HepG2 (cell line): ENCODE measurements around the gene LYPD1. TPM values are rescaled to one million over a fixed set of nuclear protein-coding genes. Genes with fewer than 3 reads are reported as not detected.

Source experiments
- ATAC-seq: fragments of 200-7000 bp; cut with Tn5 transposase; 3 replicates; pipeline ENCODE4 v1.9.1; 2020; ENCODE audit warnings: mild to moderate bottlenecking, moderate library complexity
- BruUV-seq: library from RNA; stranded (reverse); fragments of 400-500 nt; replicated peaks from 2 replicates; lab custom pipeline; 2021; lab: Mats Ljungman, UMichigan
- CTCF ChIA-PET: fragments of 300-600 bp; formaldehyde crosslinking; extraction: SDS; loops from one replicate; lab custom pipeline; 2021; ENCODE audit warnings: low total read pairs, inconsistent platforms, low intra/inter-chr PET ratio; lab: Yijun Ruan, JAX
- POLR2A ChIA-PET: fragments of 350-600 bp; sonication (Branson Sonifier 250); formaldehyde crosslinking; loops from one replicate; lab custom pipeline; 2020; ENCODE audit warnings: antibody characterized with exemption, inconsistent platforms; lab: Yijun Ruan, JAX
- DNase-seq: peaks from one replicate; pipeline ENCODE4 v3.0.0-alpha.2; 2015; ENCODE audit warnings: low spot score
- FAIRE-seq: peaks from 3 replicates; lab custom pipeline; 2011; peaks lifted over from hg19 to GRCh38; lab: Jason Lieb, UNC
- H2AFZ ChIP-seq: one replicate; pipeline ENCODE4 v1.6.1; 2011; ENCODE audit warnings: low read length, inconsistent platforms
- H3K27ac ChIP-seq: fragments of 300-600 bp; 3 replicates; pipeline ENCODE4 v1.8.0; 2011; ENCODE audit warnings: mixed run types, mild to moderate bottlenecking, mixed read lengths, low read length, inconsistent platforms; ENCODE audit not compliant: insufficient read depth; ENCODE audit errors: extremely low read length
- H3K27me3 ChIP-seq, 2 experiments: fragments of 200-600 bp in 1 of 2; 2 replicates in 1 of 2; 3 replicates in 1 of 2; pipeline versions ENCODE4 v1.6.0 to v1.8.0; 2011; ENCODE audit warnings: low read length in 2 of 2, mild to moderate bottlenecking in 2 of 2, moderate library complexity in 2 of 2, inconsistent platforms in 1 of 2; ENCODE audit not compliant: insufficient read depth in 2 of 2, control insufficient read depth in 1 of 2
- H3K36me3 ChIP-seq, 2 experiments: fragments of 200-600 bp in 1 of 2; replicated peaks in 1 of 2; 2 replicates in 1 of 2; 3 replicates in 1 of 2; pipeline versions ENCODE4 v1.5.1 to v1.8.0; 2011; ENCODE audit warnings: low read length in 2 of 2, inconsistent platforms in 1 of 2; ENCODE audit not compliant: insufficient read depth in 2 of 2, control insufficient read depth in 1 of 2
- H3K4me1 ChIP-seq: 2 replicates; pipeline ENCODE4 v1.5.1; 2012; ENCODE audit warnings: low read length, inconsistent platforms; ENCODE audit not compliant: insufficient read depth
- H3K4me2 ChIP-seq: 2 replicates; pipeline ENCODE4 v1.6.0; 2011; ENCODE audit warnings: low read depth, low read length, inconsistent platforms
- H3K4me3 ChIP-seq, 3 experiments: fragments of 200-600 bp in 1 of 3; sonication (generic), shearing (Covaris generic) in 1 of 3; replicated peaks in 1 of 3; 2 replicates each; pipeline ENCODE4 v1.5.1; 2011 to 2016; ENCODE audit warnings: low read length in 3 of 3, inconsistent platforms in 2 of 3, low read depth in 2 of 3, mild to moderate bottlenecking in 2 of 3, control low read depth in 1 of 3, mixed read lengths in 1 of 3; ENCODE audit not compliant: insufficient read depth in 1 of 3
- H3K79me2 ChIP-seq: one replicate; pipeline ENCODE4 v1.6.1; 2011; ENCODE audit warnings: low read length, inconsistent platforms; ENCODE audit not compliant: insufficient read depth
- H3K9ac ChIP-seq: 2 replicates; pipeline ENCODE4 v1.6.0; 2011; ENCODE audit warnings: mild to moderate bottlenecking, low read depth, low read length, inconsistent platforms; ENCODE audit not compliant: insufficient read depth
- H3K9me3 ChIP-seq: 2 replicates; pipeline ENCODE4 v1.5.1; 2012; ENCODE audit warnings: mild to moderate bottlenecking, low read length
- H4K20me1 ChIP-seq: 2 replicates; pipeline ENCODE4 v1.6.0; 2011; ENCODE audit warnings: inconsistent platforms, mild to moderate bottlenecking, low read length, moderate library complexity; ENCODE audit not compliant: insufficient read depth
- CREB1 ChIP-seq, 2 experiments: fragments of 450-650 bp in 1 of 2; IDR thresholded peaks; 2 replicates each; pipeline ENCODE4 v1.6.1; 2016 to 2017; ENCODE audit warnings: control low read depth in 1 of 2, mild to moderate bottlenecking in 1 of 2, missing compliant biosample characterization in 1 of 2, missing genetic modification characterization in 1 of 2
- HOXD1 ChIP-seq: sonication (generic); formaldehyde crosslinking; IDR thresholded peaks from 2 replicates; pipeline ENCODE4 v1.5.0; 2020; ENCODE audit warnings: missing genetic modification reagents
- KAT2B ChIP-seq: fragments of 150-350 bp; IDR thresholded peaks from 2 replicates; pipeline ENCODE4 v1.6.1; 2014; ENCODE audit warnings: low read depth, low read length, borderline replicate concordance
- NPAS2 ChIP-seq: sonication (generic); formaldehyde crosslinking; IDR thresholded peaks from 2 replicates; pipeline ENCODE4 v1.8.0; 2022; ENCODE audit warnings: mild to moderate bottlenecking, missing genetic modification reagents, borderline replicate concordance
- SMAD3 ChIP-seq: sonication (generic); formaldehyde crosslinking; IDR thresholded peaks from 2 replicates; pipeline ENCODE4 v1.4.0; 2020; ENCODE audit warnings: missing genetic modification reagents
- ZNF30 ChIP-seq: sonication (generic); formaldehyde crosslinking; IDR thresholded peaks from 2 replicates; pipeline ENCODE4 v1.5.0; 2020; ENCODE audit warnings: mild to moderate bottlenecking, missing genetic modification reagents
- ZNF564 ChIP-seq: sonication (generic); formaldehyde crosslinking; IDR thresholded peaks from 2 replicates; pipeline ENCODE4 v1.8.1; 2023; ENCODE audit warnings: mild to moderate bottlenecking, missing genetic modification reagents
- ZNF629 ChIP-seq: sonication (generic); formaldehyde crosslinking; conservative IDR thresholded peaks from 2 replicates; pipeline ENCODE4 v1.5.0; 2020; ENCODE audit warnings: missing genetic modification reagents
- ZNF761 ChIP-seq: sonication (generic); formaldehyde crosslinking; conservative IDR thresholded peaks from 2 replicates; pipeline ENCODE4 v1.4.0; 2020; ENCODE audit warnings: mild to moderate bottlenecking, missing genetic modification reagents
- ZNF781 ChIP-seq: sonication (generic); formaldehyde crosslinking; IDR thresholded peaks from 2 replicates; pipeline ENCODE4 v1.5.1; 2020; ENCODE audit warnings: borderline replicate concordance, mild to moderate bottlenecking, missing genetic modification reagents; ENCODE audit errors: not compliant biosample characterization
- WGBS: methylation state at CpG from one replicate; pipeline ENCODE4 v1.1.6; 2017; ENCODE audit warnings: low lambda C conversion rate; 5-methylcytosine and 5-hydroxymethylcytosine counted together
- in situ Hi-C: cut with HindIII; loops from 2 replicates; pipeline ENCODE4 v1.10.0; 2017; ENCODE audit warnings: low pct_unique_long_range_greater_than_20kb; ENCODE audit not compliant: extremely low pct_ligation_motif_present
- intact Hi-C: fragments of 100-400 bp; cut with micrococcal nuclease; formaldehyde crosslinking; loops from one replicate; pipeline ENCODE4 v1.10.0; 2022; ENCODE audit not compliant: unreplicated experiment
- polyA plus RNA-seq, 8 experiments: library from polyadenylated mRNA; depleted of rRNA in 3 of 8; stranded (reverse) in 7 of 8; unstranded in 1 of 8; fragments of >200 nt; fragmentation: Illumina TruSeq in 4 of 8; extraction: Trizol in 4 of 8; gene quantifications; 2 replicates each; pipeline versions ENCODE4 v1.2.1 to v1.2.3, GENCODE V29; 2011 to 2016; ENCODE audit warnings: low read depth in 4 of 8, missing spikeins in 1 of 8, mixed read lengths in 1 of 8; ENCODE audit not compliant: insufficient read depth in 1 of 8
- total RNA-seq, 5 experiments: library from RNA; depleted of rRNA; stranded (reverse); fragments of >200 nt; fragmentation: Illumina TruSeq; extraction: Trizol; gene quantifications; 2 replicates each; pipeline ENCODE4 v1.2.3, GENCODE V29; 2016; ENCODE audit warnings: low read depth in 1 of 5
- TF ChIP-seq, protein P1 (sequence below): IDR thresholded peaks from 2 replicates; pipeline ENCODE4 v1.6.1; 2016; ENCODE audit warnings: low read depth, missing genetic modification reagents, missing compliant biosample characterization
- TF ChIP-seq, protein P2 (sequence below): sonication (generic); formaldehyde crosslinking; conservative IDR thresholded peaks from 2 replicates; pipeline ENCODE4 v1.8.0; 2022; ENCODE audit warnings: mild to moderate bottlenecking, moderate library complexity, missing genetic modification reagents

The LYPD1 gene
- total and polyA plus RNA-seq, 2 of the 13 experiments (the other 11 are each of a cell fraction or from before 2014, with no cell fraction given), result not detected

DNA sequence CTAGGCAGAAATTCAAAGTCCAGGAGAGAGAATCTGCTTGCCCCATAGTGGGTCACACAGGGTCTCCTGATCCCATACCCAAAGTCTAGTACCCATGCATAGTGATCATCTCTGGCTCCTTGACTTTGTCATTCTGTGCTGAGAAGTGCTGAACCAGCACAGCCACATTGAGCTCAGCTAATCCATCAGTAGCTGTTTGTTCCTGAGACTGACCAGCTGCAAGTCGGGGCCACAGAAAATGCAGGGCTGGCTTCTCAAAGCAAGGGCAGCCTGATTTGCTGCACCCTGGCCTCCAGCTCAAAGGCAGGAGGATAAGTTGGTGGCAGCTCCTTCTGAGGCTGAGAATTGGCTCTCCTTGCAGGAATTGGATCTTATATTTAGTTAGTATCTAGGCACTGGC, 72.2 kb downstream of the LYPD1 start:
- no TSS peak for BruUV-seq
- H4K20me1 ChIP-seq, result no peaks in the 10 kb centered on the region
- peaks cover 24% of the 10 kb centered on the region; the same call in 1 of the 2 replicates for H3K9me3 ChIP-seq
- ChIA-PET POLR2A (no interaction called here), CTCF (no interaction called here)
- in situ Hi-C loops, result no loop called here
- WGBS, result 50% methylated on average over 1 of the region's 1 CpG
- H3K4me2 ChIP-seq, result no peak overlapping the region
- no peaks in the 10 kb centered on the region for H3K36me3 ChIP-seq
- no peak for TF ChIP-seq ZNF761 (CRISPR knock-in tag)
- 0 out of 2 replicates have a peak, but pooled peaks have one; percentile 4 for TF ChIP-seq ZNF564
- no peak overlapping the region for H2AFZ ChIP-seq
- H3K27ac ChIP-seq, result no peak overlapping the region
- no peak overlapping the region for H3K9ac ChIP-seq
- no peaks in the 10 kb centered on the region for H3K4me1 ChIP-seq
- no peak overlapping the region for H3K4me3 ChIP-seq
- no peak for DNase-seq
- no peaks in the 10 kb centered on the region for H3K27me3 ChIP-seq
- ATAC-seq, result no peak
- intact Hi-C loops, result no loop called here
- H3K79me2 ChIP-seq, result no peaks in the 10 kb centered on the region
- FAIRE-seq, result no peak

DNA sequence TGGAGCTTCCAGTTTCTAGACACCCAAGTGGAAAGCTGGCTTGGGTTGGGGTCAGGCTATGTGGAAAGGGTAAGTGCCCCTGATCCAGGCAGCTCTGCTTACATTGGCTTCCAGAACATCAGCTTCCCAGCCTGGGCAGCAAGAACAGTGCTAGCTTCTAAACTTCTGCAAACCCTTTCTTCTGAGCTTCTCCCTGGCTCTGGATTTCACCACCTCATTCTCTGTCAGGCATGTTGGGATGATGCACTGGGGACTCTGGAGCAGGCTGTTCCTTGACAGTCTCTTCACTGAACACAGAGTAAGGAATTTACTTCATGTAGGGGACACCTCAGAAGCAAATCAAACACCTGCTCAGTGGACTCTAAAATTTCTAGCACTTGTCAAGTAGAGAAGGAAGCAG, 72.8 kb downstream of the LYPD1 start:
- Histone ChIP-seq H3K27me3 (no peaks in the 10 kb centered on the region), H3K4me3 (no peak overlapping the region), H4K20me1 (no peaks in the 10 kb centered on the region), H3K9ac (no peak overlapping the region), H3K4me1 (no peaks in the 10 kb centered on the region), H3K4me2 (no peak overlapping the region), H3K79me2 (no peaks in the 10 kb centered on the region), H2AFZ (no peak overlapping the region), H3K9me3 (peaks cover 24% of the 10 kb centered on the region; the same call in 1 of the 2 replicates), H3K27ac (no peak overlapping the region), H3K36me3 (no peaks in the 10 kb centered on the region)
- CTCF ChIA-PET, result no interaction called here
- DNase-seq (no peak), ATAC-seq (no peak), FAIRE-seq (no peak)
- POLR2A ChIA-PET, result no interaction called here
- intact Hi-C loops, result no loop called here
- BruUV-seq, result no TSS peak
- in situ Hi-C loops, result no loop called here
- TF ChIP-seq CREB1 (IDR thresholded peaks at IDR 0.05), result no peak
- TF ChIP-seq CREB1 (CRISPR knock-in tag; IDR thresholded peaks at IDR 0.05), result no peak
- TF ChIP-seq ZNF781 (CRISPR knock-in tag), result no peak
- TF ChIP-seq, protein P1, sequence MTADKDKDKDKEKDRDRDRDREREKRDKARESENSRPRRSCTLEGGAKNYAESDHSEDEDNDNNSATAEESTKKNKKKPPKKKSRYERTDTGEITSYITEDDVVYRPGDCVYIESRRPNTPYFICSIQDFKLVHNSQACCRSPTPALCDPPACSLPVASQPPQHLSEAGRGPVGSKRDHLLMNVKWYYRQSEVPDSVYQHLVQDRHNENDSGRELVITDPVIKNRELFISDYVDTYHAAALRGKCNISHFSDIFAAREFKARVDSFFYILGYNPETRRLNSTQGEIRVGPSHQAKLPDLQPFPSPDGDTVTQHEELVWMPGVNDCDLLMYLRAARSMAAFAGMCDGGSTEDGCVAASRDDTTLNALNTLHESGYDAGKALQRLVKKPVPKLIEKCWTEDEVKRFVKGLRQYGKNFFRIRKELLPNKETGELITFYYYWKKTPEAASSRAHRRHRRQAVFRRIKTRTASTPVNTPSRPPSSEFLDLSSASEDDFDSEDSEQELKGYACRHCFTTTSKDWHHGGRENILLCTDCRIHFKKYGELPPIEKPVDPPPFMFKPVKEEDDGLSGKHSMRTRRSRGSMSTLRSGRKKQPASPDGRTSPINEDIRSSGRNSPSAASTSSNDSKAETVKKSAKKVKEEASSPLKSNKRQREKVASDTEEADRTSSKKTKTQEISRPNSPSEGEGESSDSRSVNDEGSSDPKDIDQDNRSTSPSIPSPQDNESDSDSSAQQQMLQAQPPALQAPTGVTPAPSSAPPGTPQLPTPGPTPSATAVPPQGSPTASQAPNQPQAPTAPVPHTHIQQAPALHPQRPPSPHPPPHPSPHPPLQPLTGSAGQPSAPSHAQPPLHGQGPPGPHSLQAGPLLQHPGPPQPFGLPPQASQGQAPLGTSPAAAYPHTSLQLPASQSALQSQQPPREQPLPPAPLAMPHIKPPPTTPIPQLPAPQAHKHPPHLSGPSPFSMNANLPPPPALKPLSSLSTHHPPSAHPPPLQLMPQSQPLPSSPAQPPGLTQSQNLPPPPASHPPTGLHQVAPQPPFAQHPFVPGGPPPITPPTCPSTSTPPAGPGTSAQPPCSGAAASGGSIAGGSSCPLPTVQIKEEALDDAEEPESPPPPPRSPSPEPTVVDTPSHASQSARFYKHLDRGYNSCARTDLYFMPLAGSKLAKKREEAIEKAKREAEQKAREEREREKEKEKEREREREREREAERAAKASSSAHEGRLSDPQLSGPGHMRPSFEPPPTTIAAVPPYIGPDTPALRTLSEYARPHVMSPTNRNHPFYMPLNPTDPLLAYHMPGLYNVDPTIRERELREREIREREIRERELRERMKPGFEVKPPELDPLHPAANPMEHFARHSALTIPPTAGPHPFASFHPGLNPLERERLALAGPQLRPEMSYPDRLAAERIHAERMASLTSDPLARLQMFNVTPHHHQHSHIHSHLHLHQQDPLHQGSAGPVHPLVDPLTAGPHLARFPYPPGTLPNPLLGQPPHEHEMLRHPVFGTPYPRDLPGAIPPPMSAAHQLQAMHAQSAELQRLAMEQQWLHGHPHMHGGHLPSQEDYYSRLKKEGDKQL (CRISPR knock-in tag), result no peak
- TF ChIP-seq HOXD1, result no peak
- TF ChIP-seq NPAS2 (CRISPR knock-in tag), result no peak
- no peak for TF ChIP-seq SMAD3 (CRISPR knock-in tag)
- TF ChIP-seq, protein P2, sequence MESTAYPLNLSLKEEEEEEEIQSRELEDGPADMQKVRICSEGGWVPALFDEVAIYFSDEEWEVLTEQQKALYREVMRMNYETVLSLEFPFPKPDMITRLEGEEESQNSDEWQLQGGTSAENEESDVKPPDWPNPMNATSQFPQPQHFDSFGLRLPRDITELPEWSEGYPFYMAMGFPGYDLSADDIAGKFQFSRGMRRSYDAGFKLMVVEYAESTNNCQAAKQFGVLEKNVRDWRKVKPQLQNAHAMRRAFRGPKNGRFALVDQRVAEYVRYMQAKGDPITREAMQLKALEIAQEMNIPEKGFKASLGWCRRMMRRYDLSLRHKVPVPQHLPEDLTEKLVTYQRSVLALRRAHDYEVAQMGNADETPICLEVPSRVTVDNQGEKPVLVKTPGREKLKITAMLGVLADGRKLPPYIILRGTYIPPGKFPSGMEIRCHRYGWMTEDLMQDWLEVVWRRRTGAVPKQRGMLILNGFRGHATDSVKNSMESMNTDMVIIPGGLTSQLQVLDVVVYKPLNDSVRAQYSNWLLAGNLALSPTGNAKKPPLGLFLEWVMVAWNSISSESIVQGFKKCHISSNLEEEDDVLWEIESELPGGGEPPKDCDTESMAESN (CRISPR knock-in tag), result no peak
- TF ChIP-seq KAT2B, result no peak
- no peak for TF ChIP-seq ZNF30 (CRISPR knock-in tag)
- TF ChIP-seq ZNF629 (CRISPR knock-in tag), result no peak
